K562 (cell line): Measurements from ENCODE around the gene NAT14. TPM values are rescaled to one million over a fixed set of nuclear protein-coding genes. Genes with fewer than 3 reads are reported as not detected.

Experiments
- ATF7 ChIP-seq: fragments of 450-650 bp; IDR thresholded peaks from 2 replicates; pipeline ENCODE4 v1.7.1; 2014; ENCODE audit warnings: mild to moderate bottlenecking, moderate library complexity
- DIDO1 ChIP-seq: fragments of 450-650 bp; IDR thresholded peaks from 2 replicates; pipeline ENCODE4 v1.6.1; 2016; ENCODE audit warnings: low read depth, missing biosample characterization, missing genetic modification characterization
- E2F6 ChIP-seq, 2 experiments: IDR thresholded peaks; 2 replicates each; pipeline ENCODE4 v1.6.1; 2011; ENCODE audit warnings: borderline replicate concordance in 1 of 2, control low read depth in 1 of 2, low read depth in 1 of 2, low read length in 1 of 2, mild to moderate bottlenecking in 1 of 2, mixed read lengths in 1 of 2, moderate library complexity in 1 of 2; ENCODE audit not compliant: insufficient read depth in 1 of 2, insufficient read length in 1 of 2, poor library complexity in 1 of 2, severe bottlenecking in 1 of 2; ENCODE audit errors: extremely low read depth in 1 of 2
- GTF2E2 ChIP-seq: fragments of 200-800 bp; sonication (Bioruptor generic); IDR thresholded peaks from 2 replicates; pipeline ENCODE4 v1.6.1; 2016; ENCODE audit warnings: missing genetic modification characterization, missing compliant biosample characterization
- GTF2F1 ChIP-seq: IDR thresholded peaks from 2 replicates; pipeline ENCODE4 v1.6.1; 2011; ENCODE audit warnings: low read depth, low read length, improper control_type of control experiment
- KLF16 ChIP-seq: IDR thresholded peaks from 2 replicates; pipeline ENCODE4 v1.6.1; 2016; ENCODE audit warnings: antibody characterized with exemption
- NCOR1 ChIP-seq: fragments of 450-650 bp; IDR thresholded peaks from 2 replicates; pipeline ENCODE4 v1.6.1; 2016; ENCODE audit warnings: mild to moderate bottlenecking, moderate library complexity
- NFYB ChIP-seq: IDR thresholded peaks from 2 replicates; pipeline ENCODE4 v1.6.1; 2011; ENCODE audit warnings: mild to moderate bottlenecking, moderate library complexity; ENCODE audit not compliant: insufficient read length; ENCODE audit errors: extremely low read depth
- NR2C1 ChIP-seq, 2 experiments: fragments of 450-650 bp; IDR thresholded peaks; 2 replicates each; pipeline ENCODE4 v1.6.1; 2017; ENCODE audit warnings: mild to moderate bottlenecking in 2 of 2, antibody characterized with exemption in 1 of 2, inconsistent platforms in 1 of 2, missing compliant biosample characterization in 1 of 2, missing genetic modification characterization in 1 of 2
- NUFIP1 ChIP-seq: fragments of 450-650 bp; IDR thresholded peaks from 2 replicates; pipeline ENCODE4 v1.6.1; 2018; ENCODE audit not compliant: partially characterized antibody
- PYGO2 ChIP-seq: fragments of 450-650 bp; IDR thresholded peaks from 2 replicates; pipeline ENCODE4 v1.6.1; 2016; ENCODE audit warnings: mild to moderate bottlenecking, missing genetic modification characterization, moderate library complexity, missing compliant biosample characterization
- THAP12 ChIP-seq: fragments of 250-450 bp; sonication (Bioruptor Pico); IDR thresholded peaks from 2 replicates; pipeline ENCODE4 v1.9.0; 2021; ENCODE audit warnings: mild to moderate bottlenecking, inconsistent platforms
- WHSC1 ChIP-seq: IDR thresholded peaks from one replicate; pipeline ENCODE4 v1.6.1; 2012; ENCODE audit warnings: low read length, control low read depth, inconsistent platforms
- XRCC5 ChIP-seq: fragments of 200-400 bp; formaldehyde crosslinking; IDR thresholded peaks from 2 replicates; pipeline ENCODE4 v1.6.1; 2017; ENCODE audit warnings: low read depth, mild to moderate bottlenecking, low read length
- ZNF311 ChIP-seq: fragments of 250-450 bp; sonication (Bioruptor Pico); IDR thresholded peaks from 2 replicates; pipeline ENCODE4 v1.4.0; 2020; ENCODE audit warnings: mild to moderate bottlenecking, moderate library complexity
- ZNF785 ChIP-seq: fragments of 250-450 bp; sonication (Bioruptor Pico); IDR thresholded peaks from 2 replicates; pipeline ENCODE4 v1.4.0; 2020; ENCODE audit warnings: mild to moderate bottlenecking
- ZNF830 ChIP-seq: fragments of 250-450 bp; sonication (Bioruptor Pico); IDR thresholded peaks from 2 replicates; pipeline ENCODE4 v1.5.0; 2021; ENCODE audit warnings: mild to moderate bottlenecking
- polyA plus RNA-seq, 8 experiments: library from polyadenylated mRNA; depleted of rRNA in 4 of 8; stranded (reverse) in 5 of 8; unstranded in 3 of 8; fragments of >200 nt; fragmentation: Nextera tagmentation in 2 of 8; fragmentation: Illumina TruSeq in 1 of 8; extraction: Ambion mirVana in 2 of 8; extraction: Trizol in 1 of 8; gene quantifications; 2 replicates each; pipeline versions ENCODE4 v1.2.1 to v1.2.3, GENCODE V29; 2011 to 2014; ENCODE audit warnings: inconsistent platforms in 1 of 8, missing spikeins in 1 of 8
- total RNA-seq, 7 experiments: library from RNA; depleted of rRNA in 6 of 7; stranded (reverse); fragments of >200 nt in 6 of 7; fragmentation: Illumina TruSeq in 2 of 7; extraction: Trizol in 2 of 7; gene quantifications; 2 replicates each; pipeline versions ENCODE4 v1.2.1 to v1.2.3, GENCODE V29; 2011 to 2021; ENCODE audit warnings: low replicate concordance in 1 of 7
- TF ChIP-seq, protein P1 (sequence below): sonication (generic); formaldehyde crosslinking; IDR thresholded peaks from 2 replicates; pipeline ENCODE4 v1.8.1; 2023; ENCODE audit warnings: mild to moderate bottlenecking, missing genetic modification reagents
- TF ChIP-seq, protein P2 (sequence below): sonication (generic); formaldehyde crosslinking; IDR thresholded peaks from 2 replicates; pipeline ENCODE4 v1.8.1; 2022; ENCODE audit warnings: missing genetic modification reagents
- TF ChIP-seq, protein P3 (sequence below): fragments of 250-450 bp; sonication (Bioruptor Pico); IDR thresholded peaks from 2 replicates; pipeline ENCODE4 v1.8.0; 2022; ENCODE audit warnings: moderate library complexity, mild to moderate bottlenecking, inconsistent platforms

NAT14 gene
- total and polyA plus RNA-seq, 9 of the 15 experiments (the other 6 are each of a cell fraction or from before 2014, with no cell fraction given): 2.4 to 77.0 (median 26.7) TPM

DNA sequence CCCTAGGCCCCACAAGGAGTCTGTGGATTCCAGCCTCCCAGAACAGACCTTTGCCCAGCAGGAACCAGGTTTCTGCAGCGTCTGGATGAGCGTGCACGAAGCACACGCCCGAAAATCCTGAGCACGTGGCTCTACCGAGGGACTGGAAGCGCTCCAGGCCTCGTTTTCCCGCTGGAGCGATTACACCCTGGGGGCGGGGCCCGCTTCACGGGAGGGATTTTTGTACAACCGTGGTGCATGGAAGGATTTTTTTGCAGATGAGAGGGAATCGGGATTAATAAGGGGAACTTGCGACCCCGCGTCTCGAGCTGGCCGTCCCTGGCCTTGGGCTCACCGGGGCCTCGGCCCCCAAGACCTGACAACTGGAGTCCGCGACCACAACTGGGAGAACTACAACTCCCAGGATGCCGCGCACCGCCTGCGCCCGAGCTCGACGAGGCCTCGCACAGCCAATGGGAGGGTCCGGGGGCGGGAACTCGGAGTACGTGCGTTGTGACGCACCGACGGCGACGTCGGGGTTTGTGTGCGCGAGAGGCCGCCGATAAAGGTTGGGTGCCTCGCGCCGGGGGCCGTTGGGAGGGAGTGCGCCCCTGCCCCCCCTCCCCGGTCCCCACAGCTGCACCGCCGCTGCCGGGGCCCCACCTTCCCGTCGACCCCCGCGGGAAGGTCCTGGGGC lies 8.8 kb upstream of the NAT14 start, which contains the start of gene ZNF628 (continued):
- TF ChIP-seq NCOR1: no peak
- TF ChIP-seq ATF7: peak; percentile 71
- TF ChIP-seq GTF2F1: 0 out of 2 replicates have a peak, but pooled peaks have one; percentile 19
- no peak for TF ChIP-seq ZNF311 (CRISPR knock-in tag)
- TF ChIP-seq, protein P1, sequence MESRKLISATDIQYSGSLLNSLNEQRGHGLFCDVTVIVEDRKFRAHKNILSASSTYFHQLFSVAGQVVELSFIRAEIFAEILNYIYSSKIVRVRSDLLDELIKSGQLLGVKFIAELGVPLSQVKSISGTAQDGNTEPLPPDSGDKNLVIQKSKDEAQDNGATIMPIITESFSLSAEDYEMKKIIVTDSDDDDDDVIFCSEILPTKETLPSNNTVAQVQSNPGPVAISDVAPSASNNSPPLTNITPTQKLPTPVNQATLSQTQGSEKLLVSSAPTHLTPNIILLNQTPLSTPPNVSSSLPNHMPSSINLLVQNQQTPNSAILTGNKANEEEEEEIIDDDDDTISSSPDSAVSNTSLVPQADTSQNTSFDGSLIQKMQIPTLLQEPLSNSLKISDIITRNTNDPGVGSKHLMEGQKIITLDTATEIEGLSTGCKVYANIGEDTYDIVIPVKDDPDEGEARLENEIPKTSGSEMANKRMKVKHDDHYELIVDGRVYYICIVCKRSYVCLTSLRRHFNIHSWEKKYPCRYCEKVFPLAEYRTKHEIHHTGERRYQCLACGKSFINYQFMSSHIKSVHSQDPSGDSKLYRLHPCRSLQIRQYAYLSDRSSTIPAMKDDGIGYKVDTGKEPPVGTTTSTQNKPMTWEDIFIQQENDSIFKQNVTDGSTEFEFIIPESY (CRISPR knock-in tag): peak; percentile 61; the same call in 1 of the 2 replicates
- TF ChIP-seq NUFIP1: no peak
- peak; percentile 91 for TF ChIP-seq NFYB
- TF ChIP-seq, protein P2, sequence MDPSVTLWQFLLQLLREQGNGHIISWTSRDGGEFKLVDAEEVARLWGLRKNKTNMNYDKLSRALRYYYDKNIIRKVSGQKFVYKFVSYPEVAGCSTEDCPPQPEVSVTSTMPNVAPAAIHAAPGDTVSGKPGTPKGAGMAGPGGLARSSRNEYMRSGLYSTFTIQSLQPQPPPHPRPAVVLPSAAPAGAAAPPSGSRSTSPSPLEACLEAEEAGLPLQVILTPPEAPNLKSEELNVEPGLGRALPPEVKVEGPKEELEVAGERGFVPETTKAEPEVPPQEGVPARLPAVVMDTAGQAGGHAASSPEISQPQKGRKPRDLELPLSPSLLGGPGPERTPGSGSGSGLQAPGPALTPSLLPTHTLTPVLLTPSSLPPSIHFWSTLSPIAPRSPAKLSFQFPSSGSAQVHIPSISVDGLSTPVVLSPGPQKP: no peak
- no peak for TF ChIP-seq PYGO2 (tag)
- no peak for TF ChIP-seq NR2C1 (IDR thresholded peaks at IDR 0.05)
- TF ChIP-seq NR2C1 (tag; IDR thresholded peaks at IDR 0.05): peak; percentile 39
- TF ChIP-seq WHSC1: no peak
- no peak for TF ChIP-seq KLF16
- no peak; the same call in 1 of the 2 replicates for TF ChIP-seq THAP12 (CRISPR knock-in tag)
- no peak for TF ChIP-seq ZNF785 (CRISPR knock-in tag)
- TF ChIP-seq, protein P3, sequence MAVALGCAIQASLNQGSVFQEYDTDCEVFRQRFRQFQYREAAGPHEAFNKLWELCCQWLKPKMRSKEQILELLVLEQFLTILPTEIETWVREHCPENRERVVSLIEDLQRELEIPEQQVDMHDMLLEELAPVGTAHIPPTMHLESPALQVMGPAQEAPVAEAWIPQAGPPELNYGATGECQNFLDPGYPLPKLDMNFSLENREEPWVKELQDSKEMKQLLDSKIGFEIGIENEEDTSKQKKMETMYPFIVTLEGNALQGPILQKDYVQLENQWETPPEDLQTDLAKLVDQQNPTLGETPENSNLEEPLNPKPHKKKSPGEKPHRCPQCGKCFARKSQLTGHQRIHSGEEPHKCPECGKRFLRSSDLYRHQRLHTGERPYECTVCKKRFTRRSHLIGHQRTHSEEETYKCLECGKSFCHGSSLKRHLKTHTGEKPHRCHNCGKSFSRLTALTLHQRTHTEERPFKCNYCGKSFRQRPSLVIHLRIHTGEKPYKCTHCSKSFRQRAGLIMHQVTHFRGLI (CRISPR knock-in tag): peak; percentile 28; the same call in 1 of the 2 replicates
- TF ChIP-seq GTF2E2 (tag): no peak
- 0 out of 2 replicates have a peak, but pooled peaks have one; percentile 49 for TF ChIP-seq XRCC5
- TF ChIP-seq ZNF830 (CRISPR knock-in tag): 0 out of 2 replicates have a peak, but pooled peaks have one; percentile 32
- TF ChIP-seq E2F6 (IDR thresholded peaks at IDR 0.05; ENCODE audit: borderline replicate concordance in 1 of 2, extremely low read depth in 1 of 2, insufficient read depth in 1 of 2, insufficient read length in 1 of 2, low read depth in 1 of 2, low read length in 1 of 2, poor library complexity in 1 of 2, severe bottlenecking in 1 of 2): peak; percentile 98
- TF ChIP-seq DIDO1 (tag): peak; percentile 21; the same call in 1 of the 2 replicates
